Caco-2 (cell line): Measurements from ENCODE around the gene ELL3. TPM values are rescaled to one million over a fixed set of nuclear protein-coding genes. Genes with fewer than 3 reads are reported as not detected.
"Not testable (repeated sequence)": the region's sequence is repeated elsewhere in the genome, so short reads cannot be mapped to it uniquely, and the experiment has no call there.

Experiments used
- BruUV-seq: library from RNA; stranded (reverse); fragments of 400-500 nt; replicated peaks from 2 replicates; lab custom pipeline; 2021; lab: Mats Ljungman, UMichigan
- CTCF ChIA-PET: fragments of 300-600 bp; sonication (Branson Sonifier 250); formaldehyde crosslinking; loops from one replicate; lab custom pipeline; 2022; ENCODE audit warnings: antibody characterized with exemption; lab: Charles Lee
- POLR2A ChIA-PET: fragments of 300-600 bp; sonication (Branson Sonifier 250); formaldehyde crosslinking; loops from one replicate; lab custom pipeline; 2022; ENCODE audit warnings: antibody characterized with exemption; lab: Charles Lee
- DNase-seq, 2 experiments: peaks; one replicate each; pipeline versions ENCODE4 v3.0.0 to v3.0.0-alpha.2; 2020 to 2022
- H3K27me3 ChIP-seq: replicated peaks from 2 replicates; pipeline ENCODE4 v1.6.0; 2011; ENCODE audit warnings: low read length; ENCODE audit not compliant: control insufficient read depth, insufficient read depth
- H3K36me3 ChIP-seq: 2 replicates; pipeline ENCODE4 v1.5.1; 2011; ENCODE audit warnings: low read length; ENCODE audit not compliant: control insufficient read depth, insufficient read depth
- H3K4me1 ChIP-seq: fragments of 250-450 bp; sonication (Bioruptor Pico); 2 replicates; pipeline ENCODE4 v1.5.1; 2020; ENCODE audit warnings: mild to moderate bottlenecking
- H3K4me3 ChIP-seq: 2 replicates; pipeline ENCODE4 v1.5.1; 2011; ENCODE audit warnings: low read depth, mild to moderate bottlenecking, control low read depth, low read length
- H3K9me3 ChIP-seq: fragments of 250-450 bp; sonication (Bioruptor Pico); 2 replicates; pipeline ENCODE4 v1.5.1; 2020; ENCODE audit warnings: mild to moderate bottlenecking, moderate library complexity
- H3K27ac Mint-ChIP-seq: one replicate; pipeline ENCODE4 v1.8.0; 2022; ENCODE audit warnings: mixed read lengths; ENCODE audit not compliant: unreplicated experiment
- H3K27me3 Mint-ChIP-seq: one replicate; pipeline ENCODE4 v1.8.0; 2022; ENCODE audit warnings: mixed read lengths; ENCODE audit not compliant: insufficient read depth, unreplicated experiment
- H3K36me3 Mint-ChIP-seq: one replicate; pipeline ENCODE4 v1.8.0; 2022; ENCODE audit warnings: mild to moderate bottlenecking, mixed read lengths; ENCODE audit not compliant: insufficient read depth, unreplicated experiment
- H3K4me1 Mint-ChIP-seq: one replicate; pipeline ENCODE4 v1.8.0; 2022; ENCODE audit warnings: low read depth, mixed read lengths; ENCODE audit not compliant: unreplicated experiment
- H3K4me3 Mint-ChIP-seq: one replicate; pipeline ENCODE4 v1.8.0; 2022; ENCODE audit warnings: mild to moderate bottlenecking, moderate library complexity, mixed read lengths; ENCODE audit not compliant: unreplicated experiment
- H3K9me3 Mint-ChIP-seq: one replicate; pipeline ENCODE4 v1.8.0; 2022; ENCODE audit warnings: mixed read lengths; ENCODE audit not compliant: unreplicated experiment
- intact Hi-C: fragments of 100-400 bp; cut with micrococcal nuclease; formaldehyde crosslinking; loops from one replicate; pipeline ENCODE4 v1.10.0; 2022; ENCODE audit not compliant: unreplicated experiment
- total RNA-seq: library from RNA; stranded (reverse); gene quantifications from 2 replicates; pipeline ENCODE4 v1.2.3, GENCODE V29; 2022
- TF ChIP-seq, protein P1 (sequence below), 2 experiments: fragments of 200-600 bp in 1 of 2; IDR thresholded peaks; 1 replicate in 1 of 2; 2 replicates in 1 of 2; pipeline versions ENCODE4 v1.5.1 to v1.8.0; 2011 to 2022; ENCODE audit warnings: antibody characterized with exemption in 1 of 2, control low read depth in 1 of 2, inconsistent platforms in 1 of 2, low read depth in 1 of 2, low read length in 1 of 2, mild to moderate bottlenecking in 1 of 2, moderate library complexity in 1 of 2; ENCODE audit not compliant: insufficient read depth in 1 of 2, severe bottlenecking in 1 of 2, unreplicated experiment in 1 of 2

The ELL3 gene
- total RNA-seq, 1 experiment from 2014 or later: 0.18 TPM

- no TSS peak for BruUV-seq
- H3K9me3 Mint-ChIP-seq: no peaks in the 10 kb centered on the region
- H3K27me3 Mint-ChIP-seq: no peaks in the 10 kb centered on the region
- peak overlapping the region; percentile 91 for H3K4me3 Mint-ChIP-seq
- no peak overlapping the region for H3K4me3 ChIP-seq
- ChIA-PET POLR2A (interaction anchor here (0.7 kb wide), 1 partner anchor 8 kb away, joined by 3 read pairs; no protein-coding TSS in a partner anchor), CTCF (no interaction called here)
- H3K4me1 ChIP-seq: peaks cover 4% of the 10 kb centered on the region
- TF ChIP-seq, protein P1, sequence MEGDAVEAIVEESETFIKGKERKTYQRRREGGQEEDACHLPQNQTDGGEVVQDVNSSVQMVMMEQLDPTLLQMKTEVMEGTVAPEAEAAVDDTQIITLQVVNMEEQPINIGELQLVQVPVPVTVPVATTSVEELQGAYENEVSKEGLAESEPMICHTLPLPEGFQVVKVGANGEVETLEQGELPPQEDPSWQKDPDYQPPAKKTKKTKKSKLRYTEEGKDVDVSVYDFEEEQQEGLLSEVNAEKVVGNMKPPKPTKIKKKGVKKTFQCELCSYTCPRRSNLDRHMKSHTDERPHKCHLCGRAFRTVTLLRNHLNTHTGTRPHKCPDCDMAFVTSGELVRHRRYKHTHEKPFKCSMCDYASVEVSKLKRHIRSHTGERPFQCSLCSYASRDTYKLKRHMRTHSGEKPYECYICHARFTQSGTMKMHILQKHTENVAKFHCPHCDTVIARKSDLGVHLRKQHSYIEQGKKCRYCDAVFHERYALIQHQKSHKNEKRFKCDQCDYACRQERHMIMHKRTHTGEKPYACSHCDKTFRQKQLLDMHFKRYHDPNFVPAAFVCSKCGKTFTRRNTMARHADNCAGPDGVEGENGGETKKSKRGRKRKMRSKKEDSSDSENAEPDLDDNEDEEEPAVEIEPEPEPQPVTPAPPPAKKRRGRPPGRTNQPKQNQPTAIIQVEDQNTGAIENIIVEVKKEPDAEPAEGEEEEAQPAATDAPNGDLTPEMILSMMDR (IDR thresholded peaks at IDR 0.05; ENCODE audit: insufficient read depth in 1 of 2, low read depth in 1 of 2, low read length in 1 of 2, severe bottlenecking in 1 of 2, unreplicated experiment in 1 of 2): no peak
- intact Hi-C loops: no loop called here
- no peaks in the 10 kb centered on the region for H3K9me3 ChIP-seq
- H3K27ac Mint-ChIP-seq: no peak overlapping the region
- no peaks in the 10 kb centered on the region for H3K36me3 ChIP-seq
- H3K4me1 Mint-ChIP-seq: peaks cover 13% of the 10 kb centered on the region
- DNase-seq: no peak
- H3K27me3 ChIP-seq: no peaks in the 10 kb centered on the region; the same call in 1 of the 2 replicates
- peaks cover 25% of the 10 kb centered on the region for H3K36me3 Mint-ChIP-seq
Observed at GRCh38 chr15:43748376-43748775, 28.4 kb downstream of the ELL3 start.

GRCh38 chr15:43746903-43747309, 29.9 kb downstream of the ELL3 start:
- peak overlapping the region; percentile 91 for H3K4me3 Mint-ChIP-seq
- CTCF ChIA-PET: not testable (repeated sequence)

DNA sequence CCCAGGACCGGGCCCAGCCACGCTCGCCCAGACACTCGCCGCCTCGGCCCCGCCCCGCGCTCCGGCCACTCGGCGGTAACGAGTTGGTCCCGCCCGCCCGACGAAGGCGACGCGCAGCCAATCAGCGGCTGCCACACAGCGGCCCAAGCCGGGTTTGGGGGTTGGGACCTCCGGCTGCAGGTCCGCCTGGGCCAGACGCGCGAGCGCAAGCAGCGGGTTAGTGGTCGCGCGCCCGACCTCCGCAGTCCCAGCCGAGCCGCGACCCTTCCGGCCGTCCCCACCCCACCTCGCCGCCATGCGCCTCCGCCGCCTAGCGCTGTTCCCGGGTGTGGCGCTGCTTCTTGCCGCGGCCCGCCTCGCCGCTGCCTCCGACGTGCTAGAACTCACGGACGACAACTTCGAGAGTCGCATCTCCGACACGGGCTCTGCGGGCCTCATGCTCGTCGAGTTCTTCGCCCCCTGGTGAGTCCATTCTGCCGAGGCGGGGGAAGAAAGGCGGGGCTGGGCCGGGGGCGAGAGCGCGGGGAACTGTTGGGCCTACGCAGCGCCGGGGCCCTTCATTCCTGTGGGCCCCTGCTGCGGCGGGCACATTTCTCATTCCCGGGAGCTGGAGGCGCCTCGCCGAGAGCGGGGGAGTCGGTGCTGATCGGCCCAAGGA, 30.4 kb downstream of the ELL3 start, which contains the start of gene PDIA3:
PDIA3 (plus strand) TSS at position 194 of the 658 bp plus-strand sequence; CDS start at position 296, 102 bp downstream.
- H3K9me3 ChIP-seq, H3K36me3 ChIP-seq, H3K27me3 Mint-ChIP-seq, H3K4me1 Mint-ChIP-seq, H3K27me3 ChIP-seq, intact Hi-C loops, H3K9me3 Mint-ChIP-seq, H3K4me1 ChIP-seq, BruUV-seq: not testable (repeated sequence)
- Mint-ChIP-seq H3K36me3 (peaks cover 25% of the 10 kb centered on the region), H3K27ac (peak within 1 kb of the TSS; percentile 94), H3K4me3 (peak within 1 kb of the TSS; percentile 91)
- ChIA-PET POLR2A (interaction anchor here (0.6 to 1.0 kb wide), 6 partner anchors 52 to 521 kb away, joined by 3 to 9 read pairs (median 3); partner anchors contain the start of gene MFAP1), CTCF (interaction anchor here (1.0 kb wide), 1 partner anchor 236 kb away, joined by 3 read pairs; no protein-coding TSS in a partner anchor)
- H3K4me3 ChIP-seq: peak within 1 kb of the TSS; percentile 94
- peak; percentile 93 to 96 for DNase-seq

More at GRCh38 chr15:43746903-43747309, 29.9 kb downstream of the ELL3 start:
- H3K27me3 Mint-ChIP-seq, H3K9me3 ChIP-seq, H3K36me3 ChIP-seq, H3K4me1 Mint-ChIP-seq, H3K27me3 ChIP-seq, POLR2A ChIA-PET, intact Hi-C loops, H3K4me1 ChIP-seq, BruUV-seq, H3K9me3 Mint-ChIP-seq: not testable (repeated sequence)
- peak overlapping the region; percentile 94 for H3K4me3 ChIP-seq
- Mint-ChIP-seq H3K27ac (peak overlapping the region; percentile 94), H3K36me3 (peaks cover 25% of the 10 kb centered on the region)
- DNase-seq: peak; percentile 35 to 41

DNA sequence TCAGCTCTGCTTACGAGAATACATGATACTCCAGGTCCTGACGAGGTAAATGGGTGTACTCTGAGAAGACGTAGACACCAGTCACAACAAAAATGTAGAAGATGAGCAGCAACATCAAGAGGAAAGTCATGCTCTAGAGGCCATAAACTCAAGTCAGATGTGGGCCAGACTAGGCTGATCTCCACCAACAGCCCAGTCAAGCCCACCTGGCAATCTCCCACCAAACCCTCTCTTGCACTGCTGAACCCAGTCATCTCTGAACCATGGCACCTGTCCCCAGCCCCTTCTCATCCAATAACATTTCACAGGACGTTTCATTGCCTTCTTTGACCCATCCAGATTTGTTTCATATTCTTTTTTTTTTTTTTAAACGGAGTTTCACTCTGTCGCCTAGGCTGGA, 41.4 kb downstream of the ELL3 start:
- Mint-ChIP-seq H3K27ac (no peak overlapping the region), H3K4me3 (no peak overlapping the region), H3K4me1 (no peaks in the 10 kb centered on the region), H3K27me3 (peaks cover 5% of the 10 kb centered on the region), H3K36me3 (no peaks in the 10 kb centered on the region), H3K9me3 (peaks cover 9% of the 10 kb centered on the region)
- Histone ChIP-seq H3K27me3 (no peaks in the 10 kb centered on the region), H3K36me3 (no peaks in the 10 kb centered on the region), H3K4me3 (no peak overlapping the region), H3K4me1 (no peaks in the 10 kb centered on the region), H3K9me3 (no peaks in the 10 kb centered on the region)
- intact Hi-C loops: no loop called here
- ChIA-PET POLR2A (interaction anchor here (0.6 kb wide), 1 partner anchor 14 kb away, joined by 6 read pairs; no protein-coding TSS in a partner anchor), CTCF (no interaction called here)
- TF ChIP-seq, protein P1 (IDR thresholded peaks at IDR 0.05; ENCODE audit: insufficient read depth in 1 of 2, low read depth in 1 of 2, low read length in 1 of 2, severe bottlenecking in 1 of 2, unreplicated experiment in 1 of 2): no peak
- BruUV-seq: no TSS peak
- DNase-seq: no peak

- H3K9me3 Mint-ChIP-seq, H3K9me3 ChIP-seq, CTCF ChIA-PET, H3K4me1 Mint-ChIP-seq, H3K27me3 ChIP-seq, DNase-seq, H3K36me3 ChIP-seq, intact Hi-C loops, POLR2A ChIA-PET, H3K4me3 Mint-ChIP-seq, H3K4me1 ChIP-seq, H3K27ac Mint-ChIP-seq, BruUV-seq, H3K4me3 ChIP-seq, H3K27me3 Mint-ChIP-seq, H3K36me3 Mint-ChIP-seq: not testable (repeated sequence)
Observed at GRCh38 chr15:43728053-43728725, 48.6 kb downstream of the ELL3 start.
